ENCODE measurements around the gene SEBOX. TPM values are rescaled to one million over a fixed set of nuclear protein-coding genes. Genes with fewer than 3 reads are reported as not detected.

Gene SEBOX
- total and polyA plus RNA-seq, 2 experiments from 2014 or later, result not detected

DNA sequence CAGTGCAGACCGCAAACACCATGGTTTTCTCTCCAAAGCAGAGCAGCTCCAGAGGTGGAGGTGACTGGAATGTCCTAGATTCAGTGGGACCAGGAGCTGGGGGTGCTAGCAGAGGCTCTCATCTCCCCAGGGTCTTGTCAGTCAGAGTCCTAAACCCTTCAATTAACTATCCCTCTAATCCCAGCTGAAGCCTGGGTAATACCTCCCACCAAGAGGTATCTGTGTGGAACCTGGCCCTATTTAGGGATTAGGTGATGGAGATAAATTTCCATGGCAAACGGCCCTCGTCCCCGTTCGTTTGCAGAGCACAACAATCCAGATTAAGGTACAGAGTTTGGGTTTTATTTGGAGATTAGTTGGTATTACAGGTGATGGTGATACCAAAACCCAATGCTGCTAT lies 1.8 kb downstream of the SEBOX start (continued):
- TF ChIP-seq EZH2 (IDR thresholded peaks at IDR 0.05; ENCODE audit: low read depth, unreplicated experiment), result no peak

DNA sequence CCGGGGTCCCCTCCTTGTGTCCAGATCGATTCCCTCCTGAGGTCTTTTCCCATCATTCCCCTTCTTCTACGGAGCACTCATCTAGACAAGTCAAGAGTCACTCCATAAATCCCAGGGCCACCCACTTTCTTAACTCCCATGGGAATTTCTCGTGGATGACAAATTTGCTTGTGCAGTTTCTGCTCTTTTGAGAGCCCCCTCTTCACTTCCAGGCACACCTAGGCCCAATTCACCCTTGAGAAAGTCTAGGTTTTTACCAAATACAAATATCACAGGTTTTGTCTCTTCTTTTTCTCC lies 7.2 kb downstream of the SEBOX start:
- Histone ChIP-seq H3K4me3 (peak overlapping the region; percentile 89), H3K4me1 (ENCODE audit: insufficient read depth) (peaks cover 13% of the 10 kb centered on the region), H2AFZ (peak overlapping the region; percentile 89; the same call in 1 of the 2 replicates), H4K20me1 (replicated peaks; ENCODE audit: insufficient read depth) (no peaks in the 10 kb centered on the region; the same call in 1 of the 2 replicates), H3K36me3 (ENCODE audit: insufficient read depth) (peaks cover 17% of the 10 kb centered on the region), H3K27ac (ENCODE audit: low read depth) (peak overlapping the region; percentile 83), H3K79me2 (replicated peaks; ENCODE audit: insufficient read depth) (peaks cover 24% of the 10 kb centered on the region), H3F3A (replicated peaks; ENCODE audit: low read depth) (no peaks in the 10 kb centered on the region; the same call in 1 of the 2 replicates), H3K27me3 (ENCODE audit: insufficient read depth) (no peaks in the 10 kb centered on the region), H3K4me2 (peak overlapping the region; percentile 89), H3K9me2 (ENCODE audit: insufficient read depth) (no peaks in the 10 kb centered on the region)
- H3K36me3 Mint-ChIP-seq (ENCODE audit: low read depth), result peaks cover 68% of the 10 kb centered on the region
- DNase-seq (ENCODE audit: low spot score), result no peak
- H3K27me3 Mint-ChIP-seq (ENCODE audit: insufficient read depth, low read depth, poor library complexity), result peaks cover 6% of the 10 kb centered on the region
- TF ChIP-seq POLR2AphosphoS5 (IDR thresholded peaks at IDR 0.05; ENCODE audit: low read depth) (no peak), ZNF114 (CRISPR knock-in tag; IDR thresholded peaks at IDR 0.05) (no peak), CTCF (conservative IDR thresholded peaks at IDR 0.05; ENCODE audit: low read depth in 2 of 2) (no peak)
- peaks cover 14% of the 10 kb centered on the region for H3K4me1 Mint-ChIP-seq
- H3K27ac Mint-ChIP-seq, result peak overlapping the region; percentile 93
- H3K4me3 Mint-ChIP-seq, result peak overlapping the region; percentile 94
- ATAC-seq, result no peak
- no peaks in the 10 kb centered on the region; the same call in 2 of the 3 replicates for H3K9me3 Mint-ChIP-seq

GRCh38 chr17:28357061-28357900 lies 7.7 kb downstream of the SEBOX start, which contains the start of gene POLDIP2:
POLDIP2 (minus strand) TSS chr17:28357527; CDS start chr17:28357448, 79 bp downstream.
- Mint-ChIP-seq H3K4me1 (peaks cover 14% of the 10 kb centered on the region), H3K36me3 (ENCODE audit: low read depth) (peaks cover 69% of the 10 kb centered on the region), H3K27me3 (ENCODE audit: insufficient read depth, low read depth, poor library complexity) (peaks cover 6% of the 10 kb centered on the region), H3K9me3 (no peaks in the 10 kb centered on the region; the same call in 2 of the 3 replicates), H3K27ac (peak within 1 kb of the TSS; percentile 93), H3K4me3 (peak within 1 kb of the TSS; percentile 94)
- H2AFZ ChIP-seq, result peak within 1 kb of the TSS; percentile 89
- DNase-seq (ENCODE audit: low spot score) (peak; percentile 97), ATAC-seq (peak; percentile 99)
- no peaks in the 10 kb centered on the region for H3K9me2 ChIP-seq (ENCODE audit: insufficient read depth)
- no peaks in the 10 kb centered on the region for H3K27me3 ChIP-seq (ENCODE audit: insufficient read depth)
- H3K4me2 ChIP-seq, result peak within 1 kb of the TSS; percentile 89
- no peaks in the 10 kb centered on the region; the same call in 1 of the 2 replicates for H3F3A ChIP-seq (replicated peaks; ENCODE audit: low read depth)
- H3K27ac ChIP-seq (ENCODE audit: low read depth), result peak within 1 kb of the TSS; percentile 83
- peaks cover 17% of the 10 kb centered on the region for H3K36me3 ChIP-seq (ENCODE audit: insufficient read depth)
- peaks cover 24% of the 10 kb centered on the region for H3K79me2 ChIP-seq (replicated peaks; ENCODE audit: insufficient read depth)
- H3K4me1 ChIP-seq (ENCODE audit: insufficient read depth), result peaks cover 13% of the 10 kb centered on the region
- H4K20me1 ChIP-seq (replicated peaks; ENCODE audit: insufficient read depth), result no peaks in the 10 kb centered on the region; the same call in 1 of the 2 replicates
- H3K4me3 ChIP-seq, result peak within 1 kb of the TSS; percentile 89
- TF ChIP-seq POLR2AphosphoS5 (IDR thresholded peaks at IDR 0.05; ENCODE audit: low read depth) (peak; percentile 68; the same call in 1 of the 2 replicates), EZH2 (IDR thresholded peaks at IDR 0.05; ENCODE audit: low read depth, unreplicated experiment) (no peak), REST (IDR thresholded peaks at IDR 0.05; ENCODE audit: unreplicated experiment) (no peak), CREB1 (CRISPR knock-in tag; IDR thresholded peaks at IDR 0.05; ENCODE audit: low read depth) (peak; percentile 83)
- TF ChIP-seq, protein P1, sequence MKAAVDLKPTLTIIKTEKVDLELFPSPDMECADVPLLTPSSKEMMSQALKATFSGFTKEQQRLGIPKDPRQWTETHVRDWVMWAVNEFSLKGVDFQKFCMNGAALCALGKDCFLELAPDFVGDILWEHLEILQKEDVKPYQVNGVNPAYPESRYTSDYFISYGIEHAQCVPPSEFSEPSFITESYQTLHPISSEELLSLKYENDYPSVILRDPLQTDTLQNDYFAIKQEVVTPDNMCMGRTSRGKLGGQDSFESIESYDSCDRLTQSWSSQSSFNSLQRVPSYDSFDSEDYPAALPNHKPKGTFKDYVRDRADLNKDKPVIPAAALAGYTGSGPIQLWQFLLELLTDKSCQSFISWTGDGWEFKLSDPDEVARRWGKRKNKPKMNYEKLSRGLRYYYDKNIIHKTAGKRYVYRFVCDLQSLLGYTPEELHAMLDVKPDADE (IDR thresholded peaks at IDR 0.05), result peak; percentile 91
